Glomerular visceral epithelial cell (primary cell): ENCODE data around the gene CYB5D1.

Experiments
- DNase-seq: peaks from one replicate; pipeline ENCODE4 v3.0.0-alpha.2; 2016; ENCODE audit errors: extremely low spot score

The CYB5D1 gene

GRCh38 chr17:7833795-7834541 lies 23.8 kb upstream of the CYB5D1 start, which contains the start of gene KDM6B:
KDM6B (plus strand) TSS chr17:7834217; CDS start chr17:7845555, 11,338 bp downstream.
- DNase-seq: peak; percentile 84

- peak; percentile 41 for DNase-seq
Measured at GRCh38 chr17:7834542-7834956, 23.3 kb upstream of the CYB5D1 start.

GRCh38 chr17:7834957-7835813 lies 22.6 kb upstream of the CYB5D1 start:
- DNase-seq: peak; percentile 98

DNA sequence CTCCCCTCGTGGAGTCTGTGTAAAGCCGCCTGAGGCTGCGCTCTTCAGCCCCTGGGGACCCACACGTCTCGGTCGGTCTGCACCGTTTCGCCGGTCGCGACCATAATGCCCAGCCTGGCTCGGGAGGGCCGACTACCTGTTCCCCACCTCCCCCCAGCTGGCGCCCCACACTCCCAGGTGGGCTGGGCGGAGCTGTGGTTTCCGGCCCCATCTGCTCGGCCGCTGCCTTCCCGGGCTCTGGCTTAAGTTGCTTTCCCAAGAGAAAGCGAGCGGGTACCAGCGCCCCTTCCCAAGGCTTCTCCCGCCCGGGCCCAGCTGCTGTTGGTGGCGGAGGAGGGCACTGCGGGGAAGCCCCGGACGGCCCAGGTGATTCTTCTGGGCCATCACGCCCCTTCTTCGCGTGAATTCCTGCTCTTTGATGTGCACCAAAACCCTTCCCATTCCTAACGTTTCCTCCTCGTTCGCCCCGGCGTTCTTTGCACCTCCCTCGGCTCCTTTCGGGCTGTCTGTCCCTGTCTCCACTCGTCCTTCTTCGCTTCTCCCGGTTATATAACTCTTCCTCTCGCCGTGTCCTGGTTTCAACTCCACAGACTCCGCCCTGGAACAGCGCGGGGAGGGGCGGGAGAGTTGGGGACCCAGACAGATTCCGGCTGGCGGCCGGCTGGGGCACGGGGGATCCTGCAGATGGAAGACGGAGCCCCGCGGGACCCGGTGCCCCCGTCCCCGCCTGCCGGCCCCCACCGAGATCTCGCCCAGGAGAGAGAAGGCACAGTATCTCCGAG lies 21.8 kb upstream of the CYB5D1 start:
- peak; percentile 58 for DNase-seq

DNA sequence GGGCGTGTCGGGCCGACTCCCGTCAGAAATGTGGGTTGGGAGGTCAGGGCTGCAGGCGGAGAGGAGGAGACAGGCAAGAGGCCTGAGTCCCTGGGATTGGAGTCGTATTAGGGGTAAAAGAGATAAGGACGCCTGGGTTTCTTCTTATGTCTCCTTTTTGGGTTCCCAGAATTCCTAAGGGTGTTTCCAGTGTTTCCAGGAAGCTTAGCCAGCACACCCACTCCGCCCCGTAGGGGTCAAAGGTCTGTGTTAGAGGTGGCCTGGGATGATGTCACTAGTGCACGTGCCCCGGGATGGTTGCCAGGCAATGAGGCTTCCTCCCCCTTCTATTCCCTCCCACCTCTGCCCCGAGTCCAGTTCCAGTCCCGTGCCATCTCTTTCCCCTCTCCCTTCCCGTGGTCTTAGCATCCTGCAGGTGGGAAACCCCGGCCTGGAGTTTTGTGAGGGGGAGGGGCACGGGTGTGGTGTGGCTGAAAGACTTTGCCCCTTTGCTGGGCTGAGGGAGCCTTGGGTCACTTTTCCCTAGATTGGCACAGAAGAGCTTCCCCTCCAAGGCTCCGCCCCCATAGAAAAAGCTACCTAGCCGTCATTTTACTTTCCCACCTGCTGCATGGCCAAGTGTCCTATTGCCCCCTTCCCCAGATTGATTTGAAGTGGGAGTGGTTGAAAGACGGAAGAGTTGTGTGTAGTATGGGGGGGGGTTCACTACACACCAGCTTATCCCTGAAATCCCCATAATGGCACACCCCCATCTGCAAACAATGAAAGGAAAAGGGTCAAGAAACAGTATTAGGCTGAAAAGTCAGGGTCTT lies 21.0 kb upstream of the CYB5D1 start:
- peak; percentile 94 for DNase-seq

- DNase-seq: no peak
Measured at GRCh38 chr17:7837408-7838088, 20.3 kb upstream of the CYB5D1 start.

GRCh38 chr17:7838090-7839075 lies 19.4 kb upstream of the CYB5D1 start:
- DNase-seq: peak; percentile 66

- DNase-seq: no peak
Measured at GRCh38 chr17:7839190-7839875, 18.5 kb upstream of the CYB5D1 start.

GRCh38 chr17:7839876-7840261 lies 17.9 kb upstream of the CYB5D1 start:
- no peak for DNase-seq

DNA sequence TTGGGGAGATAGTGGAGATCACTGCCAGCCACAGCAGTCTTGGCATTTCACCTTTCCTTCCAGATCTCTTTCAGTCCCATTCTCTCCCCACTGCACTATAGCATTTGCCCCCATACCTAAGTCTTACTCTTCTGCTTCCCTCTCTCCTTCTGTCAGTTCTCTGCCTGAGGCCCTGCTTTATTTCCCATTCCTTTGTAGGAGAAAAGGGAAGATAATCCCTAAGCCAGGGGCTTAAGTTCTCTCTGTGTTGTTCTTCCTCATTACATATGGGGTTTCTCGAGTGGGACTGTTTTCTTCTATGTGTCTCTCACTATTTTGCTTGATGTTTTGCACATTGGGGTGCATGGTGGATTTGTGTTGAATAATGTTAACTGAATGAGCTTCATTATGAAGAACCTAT lies 17.4 kb upstream of the CYB5D1 start:
- DNase-seq: no peak

GRCh38 chr17:7840875-7841274 lies 16.9 kb upstream of the CYB5D1 start:
- no peak for DNase-seq

GRCh38 chr17:7841396-7841914 lies 16.3 kb upstream of the CYB5D1 start:
- peak; percentile 91 for DNase-seq

DNA sequence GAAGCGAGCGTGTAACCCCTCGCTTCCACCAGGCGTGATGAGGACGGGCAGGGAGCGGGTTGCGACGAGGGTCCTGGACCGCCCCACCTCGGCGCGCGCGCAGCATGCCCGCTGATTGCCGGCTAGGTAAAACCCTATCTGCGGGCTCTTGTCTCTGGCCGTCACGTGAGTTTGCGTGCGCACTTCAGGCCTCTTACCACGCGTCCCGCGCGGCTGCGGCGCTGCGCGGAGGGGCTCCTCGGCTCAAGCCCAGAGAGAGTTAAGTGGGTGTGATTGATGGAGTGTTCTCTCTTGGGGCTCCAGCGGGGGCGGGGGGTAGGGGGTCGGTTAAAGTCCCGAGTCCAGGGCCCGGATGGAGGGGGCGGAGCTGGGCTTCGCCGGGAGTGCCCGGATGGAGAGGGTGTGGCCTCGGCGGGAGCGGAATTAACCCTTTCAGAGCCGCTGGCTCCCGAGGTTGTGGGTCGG lies 15.9 kb upstream of the CYB5D1 start:
- peak; percentile 86 for DNase-seq

DNA sequence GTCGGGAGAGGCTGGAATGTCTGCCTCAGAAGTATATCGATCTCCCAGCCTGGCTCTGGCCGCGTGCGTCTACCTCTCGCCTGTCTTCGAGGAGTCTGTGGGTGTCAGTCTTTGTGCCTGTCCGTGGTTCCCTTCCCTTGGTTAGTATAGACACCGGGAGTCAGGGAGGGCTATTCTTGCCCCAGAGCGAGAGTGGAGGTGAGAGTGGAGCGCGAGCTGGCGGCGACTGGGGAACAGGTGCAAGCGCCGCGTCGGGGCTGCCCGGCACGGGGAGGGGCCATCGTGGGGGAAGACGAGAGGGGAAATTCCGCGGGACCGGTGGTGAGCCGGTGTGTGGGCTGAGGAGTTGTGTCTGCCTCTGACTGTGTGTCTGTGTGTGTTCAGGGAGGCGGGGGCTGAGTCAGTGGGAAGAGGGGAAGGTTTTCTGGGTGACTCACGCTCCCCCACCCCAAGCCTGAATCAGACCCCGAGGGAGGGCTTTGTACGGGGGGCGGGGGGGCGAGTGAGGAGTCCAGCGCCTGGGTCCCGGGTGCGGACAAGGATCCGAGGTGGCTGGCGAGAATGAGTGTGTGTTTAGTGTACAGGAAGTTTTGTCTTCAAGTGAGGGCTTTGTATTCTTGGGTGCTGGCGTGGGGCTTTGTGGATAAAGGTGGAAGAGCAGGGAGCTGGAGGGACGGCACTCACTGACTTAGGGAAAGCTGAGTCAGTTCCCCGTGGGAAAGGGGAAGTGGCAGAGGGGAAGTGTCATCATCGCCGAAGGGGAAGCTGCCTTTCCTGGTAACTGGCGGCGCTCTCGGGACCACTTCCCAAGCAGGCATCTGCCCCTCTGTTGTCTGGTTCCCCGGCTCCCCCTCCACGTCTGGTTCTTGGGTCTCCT lies 15.2 kb upstream of the CYB5D1 start:
- peak; percentile 92 for DNase-seq

DNA sequence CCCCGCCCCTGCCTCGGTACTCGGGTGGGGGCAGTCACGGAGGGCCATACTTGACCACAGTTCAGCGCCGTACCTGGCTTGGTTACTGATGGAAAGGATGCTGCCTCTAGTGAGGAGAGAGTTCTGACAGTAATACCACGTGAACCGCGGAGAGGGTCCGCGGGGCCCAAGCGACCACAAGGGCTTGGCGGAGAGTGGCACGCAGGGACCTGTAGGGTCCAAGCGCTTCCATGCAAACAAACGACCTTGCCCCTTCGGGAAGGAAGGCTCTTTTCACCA lies 14.6 kb upstream of the CYB5D1 start:
- no peak for DNase-seq

- peak; percentile 85 for DNase-seq
Measured at GRCh38 chr17:7843536-7844291, 14.1 kb upstream of the CYB5D1 start.
